Body of pancreas (tissue), 4 donors: ENCODE measurements around the gene ARHGAP24.

Experiments
- CTCF ChIP-seq, 7 experiments: fragments of 450-650 bp in 4 of 7; fragments of 200-600 bp in 3 of 7; sonication (generic) in 3 of 7; IDR thresholded peaks; one replicate each; pipeline ENCODE4 v1.5.1; 2016 to 2019; ENCODE audit warnings: antibody characterized with exemption in 7 of 7
- POLR2A ChIP-seq, 3 donors: fragments of 450-650 bp; IDR thresholded peaks; one replicate each; pipeline ENCODE4 v1.6.1; 2016; ENCODE audit warnings: antibody characterized with exemption in 3 of 3, mild to moderate bottlenecking in 2 of 3

- TF ChIP-seq POLR2A (IDR thresholded peaks at IDR 0.05) (no peak), CTCF (IDR thresholded peaks at IDR 0.05) (no peak)
Measured at GRCh38 chr4:85684676-85685075, 209.7 kb downstream of the ARHGAP24 start.
